ENCODE data around the gene ICAM2.

DNA sequence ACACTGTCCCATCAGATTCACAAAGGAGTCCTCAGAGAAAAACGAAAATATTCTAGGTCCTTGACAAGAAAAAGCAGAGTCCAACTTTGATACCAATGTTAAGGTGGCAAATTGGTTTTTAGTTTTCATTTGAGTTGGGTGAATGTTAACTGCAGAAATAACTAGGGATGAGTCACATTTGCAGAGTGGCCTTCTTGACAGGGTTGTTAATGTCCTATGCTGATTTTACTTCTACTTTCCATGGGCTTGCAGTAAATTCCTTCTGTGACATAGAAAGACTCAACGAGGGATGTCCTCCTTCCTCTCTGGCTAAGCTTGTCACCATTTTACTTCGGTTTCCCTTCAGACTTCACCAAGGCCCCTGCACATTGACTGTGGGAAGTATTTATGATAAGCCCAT is 47.2 kb upstream of the ICAM2 start:
- TF ChIP-seq POLR2A (IDR thresholded peaks at IDR 0.05) (no peak), CTCF (IDR thresholded peaks at IDR 0.05) (no peak)
